OCI-M2 (cell line): ENCODE measurements around the gene GGTA1.
"Not testable (repeated sequence)": the region's sequence is repeated elsewhere in the genome, so short reads cannot be mapped to it uniquely, and the experiment has no call there.

Experiments used
- DNase-seq: peaks from one replicate; lab custom pipeline; 2025; ENCODE audit not compliant: unreplicated experiment; lab: John Stamatoyannopoulos, UW

The GGTA1 gene

GRCh38 chr9:121463026-121463807 lies 36.4 kb downstream of the GGTA1 start:
- peak; percentile 28 for DNase-seq

GRCh38 chr9:121459513-121459912 lies 40.1 kb downstream of the GGTA1 start:
- DNase-seq = no peak

- not testable (repeated sequence) for DNase-seq
These were observed 41.2 kb downstream of the GGTA1 start for GRCh38 chr9:121458449-121458848.

GRCh38 chr9:121455527-121456239 lies 44.0 kb downstream of the GGTA1 start:
- no peak for DNase-seq

- DNase-seq = no peak
These were observed 44.7 kb downstream of the GGTA1 start for GRCh38 chr9:121454972-121455371.

- no peak for DNase-seq
These were observed 46.3 kb downstream of the GGTA1 start for GRCh38 chr9:121453232-121453892.

GRCh38 chr9:121452085-121452484 lies 47.6 kb downstream of the GGTA1 start:
- DNase-seq = no peak

GRCh38 chr9:121451586-121451985 lies 48.1 kb downstream of the GGTA1 start:
- DNase-seq = no peak

GRCh38 chr9:121450241-121450640 lies 49.4 kb downstream of the GGTA1 start:
- no peak for DNase-seq

- no peak for DNase-seq
These were observed 49.9 kb downstream of the GGTA1 start for GRCh38 chr9:121449786-121450185.

GRCh38 chr9:121447321-121447834 lies 52.3 kb downstream of the GGTA1 start:
- DNase-seq = no peak

- no peak for DNase-seq
These were observed 53.7 kb downstream of the GGTA1 start for GRCh38 chr9:121445986-121446385.

GRCh38 chr9:121443981-121444380 lies 55.7 kb downstream of the GGTA1 start:
- no peak for DNase-seq

GRCh38 chr9:121441165-121441564 lies 58.5 kb downstream of the GGTA1 start:
- DNase-seq = no peak

GRCh38 chr9:121439711-121440664 lies 59.7 kb downstream of the GGTA1 start:
- DNase-seq = no peak

- no peak for DNase-seq
These were observed 60.6 kb downstream of the GGTA1 start for GRCh38 chr9:121439016-121439415.

GRCh38 chr9:121437891-121438290 lies 61.8 kb downstream of the GGTA1 start:
- no peak for DNase-seq

- not testable (repeated sequence) for DNase-seq
These were observed 62.6 kb downstream of the GGTA1 start for GRCh38 chr9:121437046-121437445.

- DNase-seq = no peak
These were observed 64.7 kb downstream of the GGTA1 start for GRCh38 chr9:121434969-121435368.

GRCh38 chr9:121427899-121428298 lies 71.7 kb downstream of the GGTA1 start:
- DNase-seq = no peak

- DNase-seq = no peak
These were observed 75.6 kb downstream of the GGTA1 start for GRCh38 chr9:121424024-121424432.
